ENCODE measurements around the gene C5orf15. TPM values are rescaled to one million over a fixed set of nuclear protein-coding genes. Genes with fewer than 3 reads are reported as not detected.

Gene C5orf15
- total RNA-seq, 1 experiment from 2014 or later = 45.2 TPM

DNA sequence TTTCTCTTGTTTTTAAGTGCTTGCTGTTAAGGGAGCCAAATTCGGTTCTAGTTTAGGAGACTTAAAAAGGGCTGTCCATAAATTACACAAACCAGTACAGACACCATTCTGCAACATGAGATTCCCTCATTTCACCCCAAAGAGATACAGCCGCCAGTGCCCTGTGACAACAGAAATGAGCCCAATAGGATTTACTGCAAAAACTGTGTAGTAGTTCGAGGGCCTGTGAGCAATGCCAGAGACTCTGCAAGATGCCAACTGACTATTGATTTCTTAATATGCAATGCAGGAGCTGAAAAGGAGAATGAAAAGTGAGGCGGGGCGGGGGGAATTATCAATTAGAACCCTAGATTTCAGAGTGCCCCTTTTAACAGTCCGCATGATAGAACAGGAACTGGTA, 5.7 kb upstream of the C5orf15 start:
- DNase-seq (no peak), ATAC-seq (no peak)
- H3K27me3 ChIP-seq (ENCODE audit: low read length) = no peaks in the 10 kb centered on the region
- no peaks in the 10 kb centered on the region; the same call in 1 of the 2 replicates for H3K4me1 ChIP-seq (ENCODE audit: insufficient read depth, low read length)
- H3F3A ChIP-seq (ENCODE audit: low read length, unreplicated experiment) = peaks cover 7% of the 10 kb centered on the region
- no peak overlapping the region for H3K4me2 ChIP-seq (ENCODE audit: low read length)
- no peaks in the 10 kb centered on the region for H4K20me1 ChIP-seq (ENCODE audit: low read length)
- BruUV-seq (replicated peaks) = no TSS peak
- no peak overlapping the region for H3K9ac ChIP-seq (ENCODE audit: low read length)
- no peak overlapping the region for H3K27ac ChIP-seq (ENCODE audit: low read length)
- TF ChIP-seq EZH2 (IDR thresholded peaks at IDR 0.05; ENCODE audit: low read length, unreplicated experiment) (no peak), EZH2phosphoT487 (IDR thresholded peaks at IDR 0.05; ENCODE audit: borderline replicate concordance, low read length) (no peak)
- TF ChIP-seq, protein P1, sequence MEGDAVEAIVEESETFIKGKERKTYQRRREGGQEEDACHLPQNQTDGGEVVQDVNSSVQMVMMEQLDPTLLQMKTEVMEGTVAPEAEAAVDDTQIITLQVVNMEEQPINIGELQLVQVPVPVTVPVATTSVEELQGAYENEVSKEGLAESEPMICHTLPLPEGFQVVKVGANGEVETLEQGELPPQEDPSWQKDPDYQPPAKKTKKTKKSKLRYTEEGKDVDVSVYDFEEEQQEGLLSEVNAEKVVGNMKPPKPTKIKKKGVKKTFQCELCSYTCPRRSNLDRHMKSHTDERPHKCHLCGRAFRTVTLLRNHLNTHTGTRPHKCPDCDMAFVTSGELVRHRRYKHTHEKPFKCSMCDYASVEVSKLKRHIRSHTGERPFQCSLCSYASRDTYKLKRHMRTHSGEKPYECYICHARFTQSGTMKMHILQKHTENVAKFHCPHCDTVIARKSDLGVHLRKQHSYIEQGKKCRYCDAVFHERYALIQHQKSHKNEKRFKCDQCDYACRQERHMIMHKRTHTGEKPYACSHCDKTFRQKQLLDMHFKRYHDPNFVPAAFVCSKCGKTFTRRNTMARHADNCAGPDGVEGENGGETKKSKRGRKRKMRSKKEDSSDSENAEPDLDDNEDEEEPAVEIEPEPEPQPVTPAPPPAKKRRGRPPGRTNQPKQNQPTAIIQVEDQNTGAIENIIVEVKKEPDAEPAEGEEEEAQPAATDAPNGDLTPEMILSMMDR (conservative IDR thresholded peaks at IDR 0.05; ENCODE audit: low read depth, low read length) = no peak
- H3K9me2 ChIP-seq (replicated peaks; ENCODE audit: low read length) = no peaks in the 10 kb centered on the region
- ChIA-PET POLR2A (ENCODE audit: unreplicated experiment) (no interaction called here), CTCF (no interaction called here)
- peaks cover 27% of the 10 kb centered on the region for H3K36me3 ChIP-seq (ENCODE audit: low read depth, low read length)
- no peaks in the 10 kb centered on the region for H3K9me3 ChIP-seq (ENCODE audit: low read length)
- H2AFZ ChIP-seq (ENCODE audit: low read length) = no peak overlapping the region
- H3K4me3 ChIP-seq (ENCODE audit: low read length) = no peak overlapping the region
- H3K79me2 ChIP-seq (ENCODE audit: low read length) = no peaks in the 10 kb centered on the region
- intact Hi-C loops (cut with micrococcal nuclease) = no loop called here

DNA sequence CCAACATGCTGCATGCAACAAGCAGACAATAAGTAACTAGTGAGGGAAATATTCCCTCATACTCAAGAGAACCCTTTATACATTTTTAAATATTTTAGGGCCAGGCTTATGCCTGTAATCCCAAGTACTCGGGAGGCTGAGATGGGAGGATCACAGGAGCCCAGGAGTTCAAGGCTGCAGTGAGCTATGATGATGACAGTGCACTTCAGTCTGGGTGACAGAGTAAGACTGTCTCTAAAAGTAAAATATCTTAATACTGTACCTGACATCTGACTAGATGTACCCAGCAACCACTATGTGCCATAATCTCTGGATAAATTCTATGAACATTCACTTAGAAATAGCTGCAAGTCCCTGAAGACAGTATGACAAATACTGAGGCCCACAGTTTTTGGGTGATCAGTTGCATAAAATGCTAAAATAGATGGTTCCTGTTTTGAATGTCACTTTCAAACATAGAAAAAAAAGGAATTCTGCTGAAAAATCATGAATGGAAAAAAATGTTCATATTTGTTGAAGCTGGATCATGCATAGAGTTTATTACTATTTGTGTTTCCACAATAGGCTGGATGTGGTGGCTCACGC, 2.0 kb upstream of the C5orf15 start:
- intact Hi-C loops (cut with micrococcal nuclease) = no loop called here
- Histone ChIP-seq H2AFZ (ENCODE audit: low read length) (no peak overlapping the region), H3K9me3 (ENCODE audit: low read length) (no peaks in the 10 kb centered on the region), H3K4me1 (ENCODE audit: insufficient read depth, low read length) (peaks cover 11% of the 10 kb centered on the region), H3K9me2 (replicated peaks; ENCODE audit: low read length) (no peaks in the 10 kb centered on the region), H4K20me1 (ENCODE audit: low read length) (no peaks in the 10 kb centered on the region), H3K9ac (ENCODE audit: low read length) (no peak overlapping the region), H3K27me3 (ENCODE audit: low read length) (no peaks in the 10 kb centered on the region), H3K36me3 (ENCODE audit: low read depth, low read length) (peaks cover 17% of the 10 kb centered on the region), H3F3A (ENCODE audit: low read length, unreplicated experiment) (peaks cover 7% of the 10 kb centered on the region), H3K4me2 (ENCODE audit: low read length) (no peak overlapping the region), H3K27ac (ENCODE audit: low read length) (no peak overlapping the region), H3K4me3 (ENCODE audit: low read length) (no peak overlapping the region), H3K79me2 (ENCODE audit: low read length) (peaks cover 28% of the 10 kb centered on the region)
- ATAC-seq (no peak), DNase-seq (no peak)
- ChIA-PET CTCF (no interaction called here), POLR2A (ENCODE audit: unreplicated experiment) (no interaction called here)
- TF ChIP-seq, protein P1 (conservative IDR thresholded peaks at IDR 0.05; ENCODE audit: low read depth, low read length) = no peak
- TF ChIP-seq EZH2phosphoT487 (IDR thresholded peaks at IDR 0.05; ENCODE audit: borderline replicate concordance, low read length) (no peak), EZH2 (IDR thresholded peaks at IDR 0.05; ENCODE audit: low read length, unreplicated experiment) (no peak)
- BruUV-seq (replicated peaks) = no TSS peak

DNA sequence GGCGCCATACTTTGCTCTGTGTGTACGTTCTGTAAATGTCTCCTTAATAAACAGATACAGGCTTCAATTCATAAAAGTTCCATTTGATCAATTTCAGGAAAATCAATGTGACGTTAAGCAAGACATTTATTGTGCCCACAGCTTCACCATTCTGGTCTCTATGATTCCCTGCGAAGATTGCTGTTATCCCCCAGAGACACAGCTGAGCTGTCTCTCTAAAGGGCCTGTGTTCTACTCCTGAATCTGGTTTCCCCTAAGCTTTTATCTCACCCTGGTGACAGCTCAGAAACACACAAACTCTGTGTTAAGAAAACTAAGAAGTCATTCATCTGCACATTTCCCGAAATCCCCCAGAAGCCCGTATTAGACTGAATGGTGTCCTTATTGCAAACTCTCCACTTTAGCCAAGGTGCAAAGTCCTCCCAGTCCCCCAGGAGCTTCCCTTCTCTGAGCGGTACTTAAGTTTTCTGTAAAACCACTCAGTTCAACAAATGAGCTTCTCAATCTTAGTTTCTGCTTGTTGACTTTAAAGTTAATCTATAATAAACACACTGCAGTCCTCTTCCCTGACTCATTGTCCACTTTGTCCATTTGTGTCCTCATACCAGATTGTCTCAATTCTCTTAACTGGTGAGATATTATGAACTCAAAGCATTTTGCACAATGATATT, 1.4 kb upstream of the C5orf15 start:
- no peak for DNase-seq
- no peak overlapping the region for H3K9ac ChIP-seq (ENCODE audit: low read length)
- no peaks in the 10 kb centered on the region for H4K20me1 ChIP-seq (ENCODE audit: low read length)
- no peak for ATAC-seq
- peaks cover 17% of the 10 kb centered on the region for H3K36me3 ChIP-seq (ENCODE audit: low read depth, low read length)
- no peaks in the 10 kb centered on the region for H3K9me2 ChIP-seq (replicated peaks; ENCODE audit: low read length)
- intact Hi-C loops (cut with micrococcal nuclease) = no loop called here
- H3K4me1 ChIP-seq (ENCODE audit: insufficient read depth, low read length) = peaks cover 11% of the 10 kb centered on the region
- H3K4me3 ChIP-seq (ENCODE audit: low read length) = no peak overlapping the region
- H3K4me2 ChIP-seq (ENCODE audit: low read length) = peak overlapping the region; percentile 89; the same call in 1 of the 2 replicates
- H3K79me2 ChIP-seq (ENCODE audit: low read length) = peaks cover 35% of the 10 kb centered on the region
- H3K9me3 ChIP-seq (ENCODE audit: low read length) = no peaks in the 10 kb centered on the region
- POLR2A ChIA-PET (ENCODE audit: unreplicated experiment) = no interaction called here
- H3K27ac ChIP-seq (ENCODE audit: low read length) = no peak overlapping the region
- H3K27me3 ChIP-seq (ENCODE audit: low read length) = no peaks in the 10 kb centered on the region
- no peak for TF ChIP-seq EZH2 (IDR thresholded peaks at IDR 0.05; ENCODE audit: low read length, unreplicated experiment)
- TF ChIP-seq, protein P1 (conservative IDR thresholded peaks at IDR 0.05; ENCODE audit: low read depth, low read length) = no peak
- no peak for TF ChIP-seq EZH2phosphoT487 (IDR thresholded peaks at IDR 0.05; ENCODE audit: borderline replicate concordance, low read length)
- H2AFZ ChIP-seq (ENCODE audit: low read length) = no peak overlapping the region
- CTCF ChIA-PET = no interaction called here
- no TSS peak for BruUV-seq (replicated peaks)
- H3F3A ChIP-seq (ENCODE audit: low read length, unreplicated experiment) = peaks cover 7% of the 10 kb centered on the region
